ENCODE results near the gene SLC25A30.
"Not testable (repeated sequence)": the region's sequence is repeated elsewhere in the genome, so short reads cannot be mapped to it uniquely, and the experiment has no call there.

Gene SLC25A30

GRCh38 chr13:45391128-45391527 is 27.0 kb downstream of the SLC25A30 start:
- not testable (repeated sequence) for DNase-seq

- not testable (repeated sequence) for DNase-seq
Measured at GRCh38 chr13:45390348-45390747, 27.8 kb downstream of the SLC25A30 start.

GRCh38 chr13:45388664-45389063 is 29.5 kb downstream of the SLC25A30 start:
- no peak for DNase-seq

GRCh38 chr13:45386892-45387575 is 31.1 kb downstream of the SLC25A30 start:
- DNase-seq: not testable (repeated sequence)

- DNase-seq: no peak
Measured at GRCh38 chr13:45385907-45386553, 32.1 kb downstream of the SLC25A30 start.

GRCh38 chr13:45385320-45385719 is 32.9 kb downstream of the SLC25A30 start:
- no peak for DNase-seq

- no peak for DNase-seq
Measured at GRCh38 chr13:45384474-45385174, 33.5 kb downstream of the SLC25A30 start.

GRCh38 chr13:45382739-45383138 is 35.4 kb downstream of the SLC25A30 start:
- DNase-seq: not testable (repeated sequence)

- no peak for DNase-seq
Measured at GRCh38 chr13:45381196-45381595, 37.0 kb downstream of the SLC25A30 start.

GRCh38 chr13:45380708-45381107 is 37.5 kb downstream of the SLC25A30 start:
- not testable (repeated sequence) for DNase-seq

- DNase-seq: not testable (repeated sequence)
Measured at GRCh38 chr13:45379516-45379915, 38.7 kb downstream of the SLC25A30 start.

- not testable (repeated sequence) for DNase-seq
Measured at GRCh38 chr13:45378786-45379185, 39.4 kb downstream of the SLC25A30 start.

- not testable (repeated sequence) for DNase-seq
Measured at GRCh38 chr13:45377314-45377713, 40.9 kb downstream of the SLC25A30 start.

GRCh38 chr13:45376651-45377050 is 41.5 kb downstream of the SLC25A30 start:
- not testable (repeated sequence) for DNase-seq

GRCh38 chr13:45374917-45375316 is 43.3 kb downstream of the SLC25A30 start:
- DNase-seq: no peak

- no peak for DNase-seq
Measured at GRCh38 chr13:45373162-45373547, 45.0 kb downstream of the SLC25A30 start.

- no peak for DNase-seq
Measured at GRCh38 chr13:45372189-45373161, 45.7 kb downstream of the SLC25A30 start.

- peak; percentile 80 for DNase-seq
Measured at GRCh38 chr13:45370922-45371406, 47.2 kb downstream of the SLC25A30 start.

GRCh38 chr13:45369116-45369515 is 49.1 kb downstream of the SLC25A30 start:
- DNase-seq: no peak

- DNase-seq: no peak
Measured at GRCh38 chr13:45368571-45368970, 49.6 kb downstream of the SLC25A30 start.

- no peak for DNase-seq
Measured at GRCh38 chr13:45368005-45368404, 50.2 kb downstream of the SLC25A30 start.

GRCh38 chr13:45367358-45367757 is 50.8 kb downstream of the SLC25A30 start:
- DNase-seq: no peak

- DNase-seq: no peak
Measured at GRCh38 chr13:45365558-45365885, 52.7 kb downstream of the SLC25A30 start.
